Measurements from ENCODE around the gene LIPH. TPM values are rescaled to one million over a fixed set of nuclear protein-coding genes. Genes with fewer than 3 reads are reported as not detected.

The LIPH gene
- total RNA-seq, 2 experiments from 2014 or later, result not detected

- no peaks in the 10 kb centered on the region for H3K36me3 Mint-ChIP-seq (ENCODE audit: low read depth)
- Histone ChIP-seq H3K9me3 (ENCODE audit: control insufficient read depth in 1 of 2, insufficient read depth in 1 of 2, low read length in 2 of 2) (no peaks in the 10 kb centered on the region), H3K27ac (ENCODE audit: low read depth in 1 of 2, low read length in 2 of 2) (no peak overlapping the region), H3K4me3 (ENCODE audit: low read length) (no peak overlapping the region), H3K27me3 (ENCODE audit: control insufficient read depth in 1 of 2, insufficient read depth in 2 of 2, low read length in 2 of 2) (peaks cover 0 to 8% of the 10 kb centered on the region in 2 experiments), H3K4me1 (ENCODE audit: insufficient read depth, low read length) (no peaks in the 10 kb centered on the region), H3K36me3 (ENCODE audit: insufficient read depth, low read length) (no peaks in the 10 kb centered on the region)
- CTCF ChIA-PET, result no interaction called here
- no peaks in the 10 kb centered on the region for H3K9me3 Mint-ChIP-seq
- no peak for ATAC-seq (ENCODE audit: poor library complexity)
- DNase-seq, result no peak
- H3K4me3 Mint-ChIP-seq, result no peak overlapping the region
- POLR2A ChIA-PET, result no interaction called here
- H3K27ac Mint-ChIP-seq, result no peak overlapping the region
- TF ChIP-seq, protein P1, sequence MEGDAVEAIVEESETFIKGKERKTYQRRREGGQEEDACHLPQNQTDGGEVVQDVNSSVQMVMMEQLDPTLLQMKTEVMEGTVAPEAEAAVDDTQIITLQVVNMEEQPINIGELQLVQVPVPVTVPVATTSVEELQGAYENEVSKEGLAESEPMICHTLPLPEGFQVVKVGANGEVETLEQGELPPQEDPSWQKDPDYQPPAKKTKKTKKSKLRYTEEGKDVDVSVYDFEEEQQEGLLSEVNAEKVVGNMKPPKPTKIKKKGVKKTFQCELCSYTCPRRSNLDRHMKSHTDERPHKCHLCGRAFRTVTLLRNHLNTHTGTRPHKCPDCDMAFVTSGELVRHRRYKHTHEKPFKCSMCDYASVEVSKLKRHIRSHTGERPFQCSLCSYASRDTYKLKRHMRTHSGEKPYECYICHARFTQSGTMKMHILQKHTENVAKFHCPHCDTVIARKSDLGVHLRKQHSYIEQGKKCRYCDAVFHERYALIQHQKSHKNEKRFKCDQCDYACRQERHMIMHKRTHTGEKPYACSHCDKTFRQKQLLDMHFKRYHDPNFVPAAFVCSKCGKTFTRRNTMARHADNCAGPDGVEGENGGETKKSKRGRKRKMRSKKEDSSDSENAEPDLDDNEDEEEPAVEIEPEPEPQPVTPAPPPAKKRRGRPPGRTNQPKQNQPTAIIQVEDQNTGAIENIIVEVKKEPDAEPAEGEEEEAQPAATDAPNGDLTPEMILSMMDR (IDR thresholded peaks at IDR 0.05), result no peak
- H3K4me1 Mint-ChIP-seq (ENCODE audit: low read depth), result no peaks in the 10 kb centered on the region
- peaks cover 22% of the 10 kb centered on the region for H3K27me3 Mint-ChIP-seq
- intact Hi-C loops (cut with DNase I, micrococcal nuclease), result no loop called here
Measured at GRCh38 chr3:185517387-185518130, 34.8 kb downstream of the LIPH start.

DNA sequence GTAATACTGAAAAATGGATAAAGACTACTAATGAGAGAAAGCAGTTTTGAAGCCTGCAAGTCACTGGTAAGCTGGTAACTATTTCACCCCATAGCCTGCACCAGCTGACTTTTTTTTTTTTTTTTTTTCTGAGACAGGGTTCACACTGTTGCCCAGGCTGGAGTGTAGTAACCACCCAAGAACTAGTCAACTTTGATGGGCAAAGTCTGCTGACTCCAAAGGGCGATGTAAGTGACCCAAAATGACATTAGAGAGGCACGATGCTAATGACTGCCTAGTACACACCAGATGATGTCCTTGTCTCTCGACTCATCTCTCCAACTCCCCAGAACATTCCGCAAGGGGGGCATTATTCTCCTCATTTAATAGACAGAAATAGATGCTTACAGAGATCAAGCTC lies 40.7 kb downstream of the LIPH start:
- CTCF ChIA-PET, result interaction anchor here (1.0 kb wide), 1 partner anchor 17 kb away, joined by 3 read pairs; no protein-coding TSS in a partner anchor
- Histone ChIP-seq H3K9me3 (ENCODE audit: control insufficient read depth in 1 of 2, insufficient read depth in 1 of 2, low read length in 2 of 2) (no peaks in the 10 kb centered on the region), H3K36me3 (ENCODE audit: insufficient read depth, low read length) (no peaks in the 10 kb centered on the region), H3K27me3 (ENCODE audit: control insufficient read depth in 1 of 2, insufficient read depth in 2 of 2, low read length in 2 of 2) (no peaks in the 10 kb centered on the region), H3K27ac (ENCODE audit: low read depth in 1 of 2, low read length in 2 of 2) (no peak overlapping the region), H3K4me1 (ENCODE audit: insufficient read depth, low read length) (no peaks in the 10 kb centered on the region), H3K4me3 (ENCODE audit: low read length) (no peak overlapping the region)
- H3K4me1 Mint-ChIP-seq (ENCODE audit: low read depth), result no peaks in the 10 kb centered on the region
- TF ChIP-seq, protein P1 (IDR thresholded peaks at IDR 0.05), result no peak
- DNase-seq, result no peak
- H3K36me3 Mint-ChIP-seq (ENCODE audit: low read depth), result no peaks in the 10 kb centered on the region
- H3K27me3 Mint-ChIP-seq, result no peaks in the 10 kb centered on the region
- POLR2A ChIA-PET, result no interaction called here
- H3K27ac Mint-ChIP-seq, result no peak overlapping the region
- intact Hi-C loops (cut with DNase I, micrococcal nuclease), result no loop called here
- no peak for ATAC-seq (ENCODE audit: poor library complexity)
- H3K9me3 Mint-ChIP-seq, result no peaks in the 10 kb centered on the region
- no peak overlapping the region for H3K4me3 Mint-ChIP-seq

GRCh38 chr3:185508335-185508991 lies 43.9 kb downstream of the LIPH start:
- H3K27ac ChIP-seq (ENCODE audit: low read depth in 1 of 2, low read length in 2 of 2), result no peak overlapping the region
- POLR2A ChIA-PET, result no interaction called here
- TF ChIP-seq, protein P1 (IDR thresholded peaks at IDR 0.05), result no peak
- CTCF ChIA-PET, result no interaction called here
- H3K36me3 ChIP-seq (ENCODE audit: insufficient read depth, low read length), result no peaks in the 10 kb centered on the region
- Mint-ChIP-seq H3K36me3 (ENCODE audit: low read depth) (no peaks in the 10 kb centered on the region), H3K27ac (no peak overlapping the region), H3K4me3 (no peak overlapping the region), H3K4me1 (ENCODE audit: low read depth) (no peaks in the 10 kb centered on the region), H3K9me3 (no peaks in the 10 kb centered on the region), H3K27me3 (peaks cover 9% of the 10 kb centered on the region)
- no peak for DNase-seq
- H3K4me1 ChIP-seq (ENCODE audit: insufficient read depth, low read length), result no peaks in the 10 kb centered on the region
- intact Hi-C loops (cut with DNase I, micrococcal nuclease), result no loop called here
- no peak overlapping the region for H3K4me3 ChIP-seq (ENCODE audit: low read length)
- H3K27me3 ChIP-seq (ENCODE audit: control insufficient read depth in 1 of 2, insufficient read depth in 2 of 2, low read length in 2 of 2), result no peaks in the 10 kb centered on the region
- no peak for ATAC-seq (ENCODE audit: poor library complexity)
- H3K9me3 ChIP-seq (ENCODE audit: control insufficient read depth in 1 of 2, insufficient read depth in 1 of 2, low read length in 2 of 2), result no peaks in the 10 kb centered on the region
